HL-60 (cell line): Measurements from ENCODE around the gene CPED1.

Source experiments
- DNase-seq, 2 experiments: peaks; one replicate each; pipeline ENCODE4 v3.0.0-alpha.2; 2010 to 2020; ENCODE audit warnings: low read depth in 1 of 2, low spot score in 1 of 2
- H3K27ac ChIP-seq: fragments of 250-450 bp; sonication (Bioruptor Pico); replicated peaks from 2 replicates; pipeline ENCODE4 v1.5.1; 2020; ENCODE audit warnings: mild to moderate bottlenecking, moderate library complexity
- H3K27me3 ChIP-seq: fragments of 250-450 bp; sonication (Bioruptor Pico); 2 replicates; pipeline ENCODE4 v1.5.1; 2021; ENCODE audit warnings: mild to moderate bottlenecking, moderate library complexity; ENCODE audit not compliant: insufficient read depth, poor library complexity, severe bottlenecking
- H3K4me3 ChIP-seq: replicated peaks from 2 replicates; pipeline ENCODE4 v1.5.1; 2011; ENCODE audit warnings: mild to moderate bottlenecking, control low read depth, low read length; ENCODE audit not compliant: insufficient read depth
- CTCF ChIP-seq: IDR thresholded peaks from one replicate; pipeline ENCODE4 v1.5.1; 2011; ENCODE audit warnings: low read length, control low read depth, inconsistent platforms; ENCODE audit not compliant: insufficient read depth
- GABPA ChIP-seq: IDR thresholded peaks from 2 replicates; pipeline ENCODE4 v1.6.1; 2012; ENCODE audit warnings: low read depth
- POLR2AphosphoS5 ChIP-seq: IDR thresholded peaks from 2 replicates; pipeline ENCODE4 v1.6.1; 2012; ENCODE audit warnings: low read depth
- REST ChIP-seq: IDR thresholded peaks from 2 replicates; pipeline ENCODE4 v1.6.1; 2012; ENCODE audit warnings: low read depth; ENCODE audit not compliant: insufficient replicate concordance
- SPI1 ChIP-seq: IDR thresholded peaks from 2 replicates; pipeline ENCODE4 v1.6.1; 2012; ENCODE audit warnings: low read depth, mild to moderate bottlenecking, borderline replicate concordance

The CPED1 gene

GRCh38 chr7:121163699-121164098 lies 175.2 kb downstream of the CPED1 start:
- no peak for DNase-seq
- TF ChIP-seq GABPA (no peak), SPI1 (no peak), REST (no peak), CTCF (no peak), POLR2AphosphoS5 (no peak)
- no peaks in the 10 kb centered on the region for H3K27me3 ChIP-seq
- H3K27ac ChIP-seq, result no peak overlapping the region
- H3K4me3 ChIP-seq, result no peak overlapping the region

GRCh38 chr7:121164247-121164646 lies 175.7 kb downstream of the CPED1 start:
- Histone ChIP-seq H3K27ac (no peak overlapping the region), H3K27me3 (no peaks in the 10 kb centered on the region), H3K4me3 (no peak overlapping the region)
- no peak for TF ChIP-seq REST
- TF ChIP-seq SPI1, result no peak
- TF ChIP-seq CTCF, result no peak
- TF ChIP-seq GABPA, result no peak
- no peak for TF ChIP-seq POLR2AphosphoS5
- DNase-seq, result no peak

- H3K4me3 ChIP-seq, result no peak overlapping the region
- TF ChIP-seq GABPA (no peak), REST (no peak), CTCF (no peak), POLR2AphosphoS5 (no peak), SPI1 (no peak)
- no peak overlapping the region for H3K27ac ChIP-seq
- no peaks in the 10 kb centered on the region for H3K27me3 ChIP-seq
- no peak for DNase-seq
Observed at GRCh38 chr7:121166916-121167315, 178.4 kb downstream of the CPED1 start.
